Adipose tissue (tissue), 3 donors: ENCODE data around the gene DCP1B. TPM values are rescaled to one million over a fixed set of nuclear protein-coding genes. Genes with fewer than 3 reads are reported as not detected.

Experiments
- H3K27ac ChIP-seq: one replicate; pipeline ENCODE4 v1.5.1; 2013; ENCODE audit warnings: low read depth, low read length
- WGBS, 3 donors: extraction: QIAGEN DNeasy Blood & Tissue Kit; methylation state at CpG; one replicate each; pipeline ENCODE4 v1.1.7; 2013; 5-methylcytosine and 5-hydroxymethylcytosine counted together
- polyA plus RNA-seq, 3 donors: library from polyadenylated mRNA; stranded (reverse); fragments of 200-250 nt; gene quantifications; one replicate each; pipeline ENCODE4 v1.2.3, GENCODE V29; 2013
- donor health status: healthy with polysubstance abuse.
- donor health status: Bipolar disorder and iron deficiency.
- donor health status: healthy.

Gene DCP1B
- polyA plus RNA-seq, 3 donors: 4.9 to 8.0 (median 5.8) TPM

GRCh38 chr12:1915082-1915968, 88.9 kb downstream of the DCP1B start:
- WGBS, 3 donors: 77 to 79% (median 78%) methylated on average over 18 of the region's 18 CpGs
- H3K27ac ChIP-seq: no peak overlapping the region

GRCh38 chr12:1914114-1914911, 89.9 kb downstream of the DCP1B start:
- WGBS, 3 donors: 84 to 87% (median 85%) methylated on average over 14 to 17 of the region's 17 CpGs

GRCh38 chr12:1913377-1914113, 90.7 kb downstream of the DCP1B start:
- no peak overlapping the region for H3K27ac ChIP-seq
- WGBS, 3 donors: 76 to 82% (median 77%) methylated on average over 12 of the region's 12 CpGs

More at GRCh38 chr12:1914114-1914911, 89.9 kb downstream of the DCP1B start:
- no peak overlapping the region for H3K27ac ChIP-seq

- 73 to 84% (median 82%) methylated on average over 18 of the region's 18 CpGs for WGBS, 3 donors
These were observed 91.5 kb downstream of the DCP1B start for GRCh38 chr12:1912580-1913376.

GRCh38 chr12:1911598-1912575, 92.4 kb downstream of the DCP1B start:
- WGBS, 3 donors: 60 to 90% (median 87%) methylated on average over 16 of the region's 16 CpGs
- no peak overlapping the region for H3K27ac ChIP-seq

More at GRCh38 chr12:1912580-1913376, 91.5 kb downstream of the DCP1B start:
- no peak overlapping the region for H3K27ac ChIP-seq

- H3K27ac ChIP-seq: no peak overlapping the region
- WGBS, 3 donors: 90 to 97% (median 94%) methylated on average over 3 of the region's 3 CpGs
These were observed 93.8 kb downstream of the DCP1B start for GRCh38 chr12:1910468-1910867.

GRCh38 chr12:1908758-1909157, 95.5 kb downstream of the DCP1B start:
- WGBS, 3 donors: 92 to 96% (median 93%) methylated on average over 25 to 26 of the region's 26 CpGs
- no peak overlapping the region for H3K27ac ChIP-seq

- WGBS, 3 donors: 16 to 35% (median 28%) methylated on average over 65 to 67 of the region's 67 CpGs
- no peak overlapping the region for H3K27ac ChIP-seq
These were observed 96.3 kb downstream of the DCP1B start for GRCh38 chr12:1907652-1908611.

GRCh38 chr12:1906579-1906978, 97.7 kb downstream of the DCP1B start:
- 39 to 53% (median 52%) methylated on average over 3 of the region's 3 CpGs for WGBS, 3 donors
- H3K27ac ChIP-seq: no peak overlapping the region

- H3K27ac ChIP-seq: no peak overlapping the region
These were observed 99.4 kb downstream of the DCP1B start for GRCh38 chr12:1904875-1905274.

GRCh38 chr12:1896964-1897363, 107.3 kb downstream of the DCP1B start:
- 76 to 84% (median 80%) methylated on average over 5 of the region's 5 CpGs for WGBS, 3 donors
- no peak overlapping the region for H3K27ac ChIP-seq

Other genes starting within 250 kb of the DCP1B start
- not detected for gene LRTM2, start 183.9 kb downstream of the DCP1B start, polyA plus RNA-seq
- gene CACNA2D4, start 85.8 kb downstream of the DCP1B start, polyA plus RNA-seq: 1 to 10 TPM; 2.0 to 5.8 (median 2.1) TPM
- 1 to 10 TPM in 2 of 3 donors, under 1 TPM in 1; 0.72 to 8.1 (median 1.4) TPM for gene CACNA1C, start 48.5 kb upstream of the DCP1B start, polyA plus RNA-seq